Natural killer cell (primary cell): ENCODE measurements around the gene C1orf226. TPM values are rescaled to one million over a fixed set of nuclear protein-coding genes. Genes with fewer than 3 reads are reported as not detected.

ENCODE experiments used
- ATAC-seq, 3 donors: fragments of 150-1000 bp in 2 of 3; fragments of 200-7000 bp in 1 of 3; cut with Tn5 transposase; 1 replicate in 1 of 3; 2 replicates in 2 of 3; pipeline ENCODE4 v1.10.0; 2021; ENCODE audit warnings: mild to moderate bottlenecking in 2 of 3, moderate library complexity in 2 of 3
- DNase-seq, 2 donors: peaks; one replicate each; pipeline versions ENCODE4 v3.0.0 to v3.0.0-alpha.2; 2013 to 2021; ENCODE audit warnings: mixed read lengths in 1 of 2
- H3K27ac ChIP-seq: one replicate; pipeline ENCODE4 v1.5.1; 2013; ENCODE audit warnings: mild to moderate bottlenecking, low read length
- H3K27me3 ChIP-seq: one replicate; pipeline ENCODE4 v1.6.1; 2013; ENCODE audit warnings: low read length; ENCODE audit not compliant: control insufficient read depth, insufficient read depth
- H3K36me3 ChIP-seq: one replicate; pipeline ENCODE4 v1.6.1; 2013; ENCODE audit warnings: low read length; ENCODE audit not compliant: control insufficient read depth, insufficient read depth
- H3K4me1 ChIP-seq: one replicate; pipeline ENCODE4 v1.6.1; 2013; ENCODE audit warnings: low read length; ENCODE audit not compliant: control insufficient read depth, insufficient read depth
- H3K4me3 ChIP-seq: one replicate; pipeline ENCODE4 v1.5.1; 2013; ENCODE audit warnings: low read length
- H3K9me3 ChIP-seq: one replicate; pipeline ENCODE4 v1.6.1; 2013; ENCODE audit warnings: low read length; ENCODE audit not compliant: control insufficient read depth, insufficient read depth
- H3K27ac Mint-ChIP-seq, 2 donors: one replicate each; pipeline ENCODE4 v1.8.0; 2022; ENCODE audit warnings: mild to moderate bottlenecking in 2 of 2, mixed read lengths in 2 of 2, moderate library complexity in 1 of 2
- H3K27me3 Mint-ChIP-seq, 2 donors: one replicate each; pipeline ENCODE4 v1.8.0; 2022; ENCODE audit warnings: low read depth in 2 of 2, mixed read lengths in 2 of 2
- H3K36me3 Mint-ChIP-seq: one replicate; pipeline ENCODE4 v1.8.0; 2022; ENCODE audit warnings: mixed read lengths
- H3K4me1 Mint-ChIP-seq, 2 donors: one replicate each; pipeline ENCODE4 v1.8.0; 2022; ENCODE audit warnings: mixed read lengths in 2 of 2
- H3K4me3 Mint-ChIP-seq: one replicate; pipeline ENCODE4 v1.8.0; 2022; ENCODE audit warnings: mild to moderate bottlenecking, moderate library complexity, mixed read lengths
- H3K9me3 Mint-ChIP-seq, 2 donors: one replicate each; pipeline ENCODE4 v1.8.0; 2022; ENCODE audit warnings: mixed read lengths in 2 of 2
- WGBS: methylation state at CpG from one replicate; pipeline ENCODE4 v1.1.7; 2013; ENCODE audit warnings: missing lambda C conversion rate; ENCODE audit not compliant: insufficient coverage; 5-methylcytosine and 5-hydroxymethylcytosine counted together
- intact Hi-C: fragments of 100-400 bp; cut with micrococcal nuclease; formaldehyde crosslinking; loops from one replicate; pipeline ENCODE4 v1.14.2; 2022
- total RNA-seq, 4 donors: library from RNA; stranded (reverse); fragments of 120-200 nt in 1 of 4; gene quantifications; one replicate each; pipeline versions ENCODE4 v1.2.3 to v1.2.4, GENCODE V29; 2013 to 2022
- TF ChIP-seq, protein P1 (sequence below): fragments of 200-600 bp; IDR thresholded peaks from one replicate; pipeline ENCODE4 v1.8.0; 2022; ENCODE audit warnings: antibody characterized with exemption

C1orf226 gene
- total RNA-seq, 3 donors from 2014 or later (not counting 1 experiment from before 2014, with no cell fraction given): 0.09 to 0.34 (median 0.13) TPM

- peak in 2 of 3 donors; percentile 20 to 39 for ATAC-seq
- peaks cover 55 to 56% of the 10 kb centered on the region in 2 donors for H3K4me1 Mint-ChIP-seq
- no peaks in the 10 kb centered on the region for H3K27me3 Mint-ChIP-seq
- H3K36me3 Mint-ChIP-seq: peaks cover 8% of the 10 kb centered on the region
- Histone ChIP-seq H3K4me3 (no peak overlapping the region), H3K27ac (no peak overlapping the region), H3K9me3 (no peaks in the 10 kb centered on the region), H3K4me1 (peaks cover 25% of the 10 kb centered on the region), H3K36me3 (peaks cover 10% of the 10 kb centered on the region), H3K27me3 (no peaks in the 10 kb centered on the region)
- peak overlapping the region; percentile 78 for H3K4me3 Mint-ChIP-seq
- intact Hi-C loops: loop anchor here (10.0 kb wide), 2 partner anchors 45 to 595 kb away; no protein-coding TSS in a partner anchor
- WGBS: 85% methylated on average over 5 of the region's 9 CpGs
- DNase-seq: no peak
- peak overlapping the region; percentile 83 to 89 for H3K27ac Mint-ChIP-seq
- no peaks in the 10 kb centered on the region for H3K9me3 Mint-ChIP-seq
- TF ChIP-seq, protein P1, sequence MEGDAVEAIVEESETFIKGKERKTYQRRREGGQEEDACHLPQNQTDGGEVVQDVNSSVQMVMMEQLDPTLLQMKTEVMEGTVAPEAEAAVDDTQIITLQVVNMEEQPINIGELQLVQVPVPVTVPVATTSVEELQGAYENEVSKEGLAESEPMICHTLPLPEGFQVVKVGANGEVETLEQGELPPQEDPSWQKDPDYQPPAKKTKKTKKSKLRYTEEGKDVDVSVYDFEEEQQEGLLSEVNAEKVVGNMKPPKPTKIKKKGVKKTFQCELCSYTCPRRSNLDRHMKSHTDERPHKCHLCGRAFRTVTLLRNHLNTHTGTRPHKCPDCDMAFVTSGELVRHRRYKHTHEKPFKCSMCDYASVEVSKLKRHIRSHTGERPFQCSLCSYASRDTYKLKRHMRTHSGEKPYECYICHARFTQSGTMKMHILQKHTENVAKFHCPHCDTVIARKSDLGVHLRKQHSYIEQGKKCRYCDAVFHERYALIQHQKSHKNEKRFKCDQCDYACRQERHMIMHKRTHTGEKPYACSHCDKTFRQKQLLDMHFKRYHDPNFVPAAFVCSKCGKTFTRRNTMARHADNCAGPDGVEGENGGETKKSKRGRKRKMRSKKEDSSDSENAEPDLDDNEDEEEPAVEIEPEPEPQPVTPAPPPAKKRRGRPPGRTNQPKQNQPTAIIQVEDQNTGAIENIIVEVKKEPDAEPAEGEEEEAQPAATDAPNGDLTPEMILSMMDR: no peak
These were observed 8.4 kb downstream of the C1orf226 start for GRCh38 chr1:162389971-162390370.

GRCh38 chr1:162390396-162391185 lies 9.1 kb downstream of the C1orf226 start:
- peaks cover 25% of the 10 kb centered on the region for H3K4me1 ChIP-seq
- DNase-seq (no peak), ATAC-seq (no peak)
- H3K27me3 ChIP-seq: no peaks in the 10 kb centered on the region
- TF ChIP-seq, protein P1: no peak
- 80% methylated on average over 15 of the region's 15 CpGs for WGBS
- H3K27ac ChIP-seq: no peak overlapping the region
- Mint-ChIP-seq H3K4me3 (peak overlapping the region; percentile 13), H3K27ac (peak overlapping the region; percentile 83 to 89), H3K9me3 (no peaks in the 10 kb centered on the region), H3K27me3 (no peaks in the 10 kb centered on the region), H3K36me3 (peaks cover 8% of the 10 kb centered on the region), H3K4me1 (peaks cover 55 to 56% of the 10 kb centered on the region in 2 donors)
- H3K4me3 ChIP-seq: no peak overlapping the region
- peaks cover 15% of the 10 kb centered on the region for H3K36me3 ChIP-seq
- H3K9me3 ChIP-seq: no peaks in the 10 kb centered on the region
- intact Hi-C loops: loop anchor here (10.0 kb wide), 1 partner anchor 596 kb away; no protein-coding TSS in a partner anchor

GRCh38 chr1:162391790-162392563 lies 10.4 kb downstream of the C1orf226 start:
- H3K4me1 ChIP-seq: peaks cover 30% of the 10 kb centered on the region
- no peak overlapping the region for H3K4me3 ChIP-seq
- H3K27me3 ChIP-seq: no peaks in the 10 kb centered on the region
- H3K36me3 Mint-ChIP-seq: peaks cover 19% of the 10 kb centered on the region
- no peak overlapping the region for H3K4me3 Mint-ChIP-seq
- intact Hi-C loops: loop anchor here (1.0 to 10.0 kb wide), 2 partner anchors 336 to 597 kb away; no protein-coding TSS in a partner anchor
- H3K27me3 Mint-ChIP-seq: no peaks in the 10 kb centered on the region
- no peaks in the 10 kb centered on the region for H3K9me3 Mint-ChIP-seq
- H3K36me3 ChIP-seq: peaks cover 29% of the 10 kb centered on the region
- ATAC-seq: peak in 2 of 3 donors; percentile 62 to 77
- TF ChIP-seq, protein P1: peak; percentile 73
- peak overlapping the region; percentile 83 to 89 for H3K27ac Mint-ChIP-seq
- H3K27ac ChIP-seq: no peak overlapping the region
- no peaks in the 10 kb centered on the region for H3K9me3 ChIP-seq
- whole genome bisulfite sequencing: 67% methylated on average over 4 of the region's 4 CpGs
- H3K4me1 Mint-ChIP-seq: peaks cover 60 to 67% of the 10 kb centered on the region in 2 donors
- peak in 1 of 2 donors; percentile 45 for DNase-seq
